Tibial artery (tissue), 4 donors: ENCODE results near the gene FARS2.

Experiments used
- DNase-seq, 2 donors: peaks; one replicate each; pipeline ENCODE4 v3.0.0-alpha.2; 2019
- H3K27ac ChIP-seq, 2 donors: fragments of 200-600 bp; sonication (generic) in 1 of 2; 1 replicate in 1 of 2; 2 replicates in 1 of 2; pipeline ENCODE4 v1.5.1; 2018 to 2019; ENCODE audit warnings: mild to moderate bottlenecking in 1 of 2
- H3K27me3 ChIP-seq, 2 donors: fragments of 200-600 bp; sonication (generic) in 1 of 2; one replicate each; pipeline versions ENCODE4 v1.5.1 to v1.6.0; 2016 to 2019
- H3K36me3 ChIP-seq, 3 donors: fragments of 200-600 bp; sonication (generic) in 2 of 3; one replicate each; pipeline ENCODE4 v1.5.1; 2016 to 2019; ENCODE audit warnings: mild to moderate bottlenecking in 2 of 3
- H3K4me1 ChIP-seq, 4 donors: fragments of 200-600 bp; sonication (generic) in 2 of 4; 1 replicate in 3 of 4; 2 replicates in 1 of 4; pipeline ENCODE4 v1.5.1; 2016 to 2019
- H3K4me3 ChIP-seq, 2 donors: fragments of 200-600 bp; sonication (generic) in 1 of 2; 1 replicate in 1 of 2; 2 replicates in 1 of 2; pipeline ENCODE4 v1.5.1; 2018 to 2019; ENCODE audit warnings: mild to moderate bottlenecking in 2 of 2
- H3K9me3 ChIP-seq, 3 donors: fragments of 200-600 bp; sonication (generic) in 1 of 3; one replicate each; pipeline ENCODE4 v1.5.1; 2016 to 2019
- CTCF ChIP-seq, 2 experiments: fragments of 200-600 bp in 1 of 2; fragments of 450-650 bp in 1 of 2; IDR thresholded peaks; one replicate each; pipeline ENCODE4 v1.5.1; 2017 to 2019; ENCODE audit warnings: antibody characterized with exemption in 2 of 2, mild to moderate bottlenecking in 1 of 2, moderate library complexity in 1 of 2
- intact Hi-C: fragments of 100-400 bp; cut with DNase I; formaldehyde crosslinking; loops from one replicate; pipeline ENCODE4 v1.15.0; 2023; ENCODE audit warnings: low total_unique reads

FARS2 gene

GRCh38 chr6:5630636-5631035, 369.3 kb downstream of the FARS2 start:
- DNase-seq: no peak
- Histone ChIP-seq H3K4me1 (no peaks in the 10 kb centered on the region), H3K27me3 (no peaks in the 10 kb centered on the region), H3K9me3 (no peaks in the 10 kb centered on the region), H3K27ac (no peak overlapping the region), H3K36me3 (peaks cover 0 to 4% (median 0%) of the 10 kb centered on the region in 3 donors), H3K4me3 (no peak overlapping the region)
- no peak for TF ChIP-seq CTCF (IDR thresholded peaks at IDR 0.05)
- intact Hi-C loops: no loop called here

DNA sequence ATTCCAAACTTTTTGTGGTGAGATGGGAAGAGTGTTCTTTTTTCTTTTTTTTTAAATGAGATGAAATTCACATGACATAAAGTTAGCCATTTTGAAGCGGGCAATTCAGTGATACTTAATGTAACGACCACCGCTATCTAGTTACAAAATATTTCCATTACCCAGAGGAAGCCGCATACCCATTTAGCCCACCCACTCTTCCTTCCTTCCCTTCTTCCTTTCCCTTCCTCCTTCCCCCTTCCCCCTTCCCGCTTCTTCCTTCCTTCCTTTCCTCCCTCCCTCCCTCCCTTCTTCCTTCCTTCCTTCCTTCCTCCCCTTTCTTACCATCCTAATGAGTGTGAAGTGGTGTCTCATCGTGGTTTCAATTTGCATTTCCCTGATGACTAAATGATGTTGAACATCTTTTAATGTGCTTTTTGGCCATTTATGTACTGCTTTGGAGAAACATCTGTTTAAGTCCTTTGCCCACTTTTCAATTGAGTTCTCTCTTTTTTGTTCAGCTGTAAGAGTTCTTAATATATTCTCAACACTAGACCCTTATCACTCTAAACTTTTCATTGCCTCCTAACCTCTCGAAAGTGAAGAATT, 371.1 kb downstream of the FARS2 start:
- Histone ChIP-seq H3K36me3 (no peaks in the 10 kb centered on the region), H3K4me3 (no peak overlapping the region), H3K9me3 (no peaks in the 10 kb centered on the region), H3K27me3 (no peaks in the 10 kb centered on the region), H3K27ac (no peak overlapping the region), H3K4me1 (no peaks in the 10 kb centered on the region)
- DNase-seq: no peak
- no peak for TF ChIP-seq CTCF (IDR thresholded peaks at IDR 0.05)
- intact Hi-C loops: no loop called here

GRCh38 chr6:5634525-5634924, 373.2 kb downstream of the FARS2 start:
- intact Hi-C loops: no loop called here
- Histone ChIP-seq H3K36me3 (no peaks in the 10 kb centered on the region), H3K4me1 (no peaks in the 10 kb centered on the region), H3K4me3 (no peak overlapping the region), H3K9me3 (no peaks in the 10 kb centered on the region), H3K27me3 (no peaks in the 10 kb centered on the region), H3K27ac (no peak overlapping the region)
- DNase-seq: no peak
- TF ChIP-seq CTCF (IDR thresholded peaks at IDR 0.05): no peak

GRCh38 chr6:5636210-5637030, 375.1 kb downstream of the FARS2 start:
- peaks cover 0 to 5% (median 0%) of the 10 kb centered on the region in 3 donors for H3K36me3 ChIP-seq
- peaks cover 7 to 9% (median 9%) of the 10 kb centered on the region in 3 donors for H3K9me3 ChIP-seq
- TF ChIP-seq CTCF (IDR thresholded peaks at IDR 0.05): no peak
- intact Hi-C loops: no loop called here
- no peak overlapping the region for H3K27ac ChIP-seq
- H3K4me3 ChIP-seq: no peak overlapping the region
- no peak for DNase-seq
- no peaks in the 10 kb centered on the region for H3K4me1 ChIP-seq
- H3K27me3 ChIP-seq: no peaks in the 10 kb centered on the region

- Histone ChIP-seq H3K9me3 (peaks cover 7 to 9% (median 9%) of the 10 kb centered on the region in 3 donors), H3K27me3 (no peaks in the 10 kb centered on the region), H3K4me3 (no peak overlapping the region), H3K36me3 (peaks cover 0 to 5% (median 0%) of the 10 kb centered on the region in 3 donors), H3K4me1 (no peaks in the 10 kb centered on the region), H3K27ac (no peak overlapping the region)
- intact Hi-C loops: no loop called here
- no peak for TF ChIP-seq CTCF (IDR thresholded peaks at IDR 0.05)
- DNase-seq: no peak
These were observed 376.4 kb downstream of the FARS2 start for GRCh38 chr6:5637714-5638113.
